ENCODE results near the gene GALNT17.
"Not testable (repeated sequence)": the region's sequence is repeated elsewhere in the genome, so short reads cannot be mapped to it uniquely, and the experiment has no call there.

The GALNT17 gene

GRCh38 chr7:71635849-71636248 is 503.9 kb downstream of the GALNT17 start:
- H3K36me3 ChIP-seq (ENCODE audit: control insufficient read depth in 2 of 2, insufficient read depth in 2 of 2, low read length in 2 of 2); H3K27me3 ChIP-seq (ENCODE audit: control insufficient read depth in 2 of 2, insufficient read depth in 2 of 2, low read length in 2 of 2); H3K27ac ChIP-seq (ENCODE audit: low read depth in 2 of 2, low read length in 2 of 2); H3K4me3 ChIP-seq (ENCODE audit: low read length in 2 of 2); H3K9me3 ChIP-seq (ENCODE audit: control insufficient read depth in 2 of 2, low read length in 2 of 2); H3K9ac ChIP-seq (ENCODE audit: low read depth in 1 of 2, low read length in 2 of 2); H3K4me1 ChIP-seq (ENCODE audit: control insufficient read depth in 2 of 2, insufficient read depth in 2 of 2, low read length in 2 of 2): not testable (repeated sequence)

GRCh38 chr7:71636329-71636728 is 504.4 kb downstream of the GALNT17 start:
- H3K27ac ChIP-seq (ENCODE audit: low read depth in 2 of 2, low read length in 2 of 2), result no peak overlapping the region

GRCh38 chr7:71637578-71637977 is 505.6 kb downstream of the GALNT17 start:
- H3K9me3 ChIP-seq (ENCODE audit: control insufficient read depth in 2 of 2, low read length in 2 of 2), result no peaks in the 10 kb centered on the region

More at GRCh38 chr7:71636329-71636728, 504.4 kb downstream of the GALNT17 start:
- H3K4me1 ChIP-seq (ENCODE audit: control insufficient read depth in 2 of 2, insufficient read depth in 2 of 2, low read length in 2 of 2), result no peaks in the 10 kb centered on the region
- H3K4me3 ChIP-seq (ENCODE audit: low read length in 2 of 2), result no peak overlapping the region
- no peaks in the 10 kb centered on the region for H3K9me3 ChIP-seq (ENCODE audit: control insufficient read depth in 2 of 2, low read length in 2 of 2)
- no peaks in the 10 kb centered on the region for H3K36me3 ChIP-seq (ENCODE audit: control insufficient read depth in 2 of 2, insufficient read depth in 2 of 2, low read length in 2 of 2)
- no peak overlapping the region for H3K9ac ChIP-seq (ENCODE audit: low read depth in 1 of 2, low read length in 2 of 2)
- no peaks in the 10 kb centered on the region for H3K27me3 ChIP-seq (ENCODE audit: control insufficient read depth in 2 of 2, insufficient read depth in 2 of 2, low read length in 2 of 2)

GRCh38 chr7:71638108-71638507 is 506.2 kb downstream of the GALNT17 start:
- Histone ChIP-seq H3K27me3 (ENCODE audit: control insufficient read depth in 2 of 2, insufficient read depth in 2 of 2, low read length in 2 of 2) (no peaks in the 10 kb centered on the region), H3K9ac (ENCODE audit: low read depth in 1 of 2, low read length in 2 of 2) (no peak overlapping the region), H3K36me3 (ENCODE audit: control insufficient read depth in 2 of 2, insufficient read depth in 2 of 2, low read length in 2 of 2) (no peaks in the 10 kb centered on the region), H3K4me3 (ENCODE audit: low read length in 2 of 2) (no peak overlapping the region), H3K9me3 (ENCODE audit: control insufficient read depth in 2 of 2, low read length in 2 of 2) (no peaks in the 10 kb centered on the region), H3K27ac (ENCODE audit: low read depth in 2 of 2, low read length in 2 of 2) (no peak overlapping the region), H3K4me1 (ENCODE audit: control insufficient read depth in 2 of 2, insufficient read depth in 2 of 2, low read length in 2 of 2) (no peaks in the 10 kb centered on the region)

More at GRCh38 chr7:71637578-71637977, 505.6 kb downstream of the GALNT17 start:
- Histone ChIP-seq H3K9ac (ENCODE audit: low read depth in 1 of 2, low read length in 2 of 2) (no peak overlapping the region), H3K36me3 (ENCODE audit: control insufficient read depth in 2 of 2, insufficient read depth in 2 of 2, low read length in 2 of 2) (no peaks in the 10 kb centered on the region), H3K27ac (ENCODE audit: low read depth in 2 of 2, low read length in 2 of 2) (no peak overlapping the region), H3K27me3 (ENCODE audit: control insufficient read depth in 2 of 2, insufficient read depth in 2 of 2, low read length in 2 of 2) (no peaks in the 10 kb centered on the region), H3K4me1 (ENCODE audit: control insufficient read depth in 2 of 2, insufficient read depth in 2 of 2, low read length in 2 of 2) (no peaks in the 10 kb centered on the region), H3K4me3 (ENCODE audit: low read length in 2 of 2) (no peak overlapping the region)

- Histone ChIP-seq H3K4me1 (ENCODE audit: control insufficient read depth in 2 of 2, insufficient read depth in 2 of 2, low read length in 2 of 2) (no peaks in the 10 kb centered on the region), H3K27me3 (ENCODE audit: control insufficient read depth in 2 of 2, insufficient read depth in 2 of 2, low read length in 2 of 2) (no peaks in the 10 kb centered on the region), H3K9me3 (ENCODE audit: control insufficient read depth in 2 of 2, low read length in 2 of 2) (no peaks in the 10 kb centered on the region), H3K4me3 (ENCODE audit: low read length in 2 of 2) (no peak overlapping the region), H3K36me3 (ENCODE audit: control insufficient read depth in 2 of 2, insufficient read depth in 2 of 2, low read length in 2 of 2) (no peaks in the 10 kb centered on the region), H3K9ac (ENCODE audit: low read depth in 1 of 2, low read length in 2 of 2) (no peak overlapping the region), H3K27ac (ENCODE audit: low read depth in 2 of 2, low read length in 2 of 2) (no peak overlapping the region)
Measured at GRCh38 chr7:71639382-71640085, 507.6 kb downstream of the GALNT17 start.

- not testable (repeated sequence) for H3K27ac ChIP-seq (ENCODE audit: low read depth in 2 of 2, low read length in 2 of 2); H3K36me3 ChIP-seq (ENCODE audit: control insufficient read depth in 2 of 2, insufficient read depth in 2 of 2, low read length in 2 of 2); H3K4me3 ChIP-seq (ENCODE audit: low read length in 2 of 2); H3K9me3 ChIP-seq (ENCODE audit: control insufficient read depth in 2 of 2, low read length in 2 of 2); H3K27me3 ChIP-seq (ENCODE audit: control insufficient read depth in 2 of 2, insufficient read depth in 2 of 2, low read length in 2 of 2); H3K9ac ChIP-seq (ENCODE audit: low read depth in 1 of 2, low read length in 2 of 2); H3K4me1 ChIP-seq (ENCODE audit: control insufficient read depth in 2 of 2, insufficient read depth in 2 of 2, low read length in 2 of 2)
Measured at GRCh38 chr7:71643031-71643430, 511.1 kb downstream of the GALNT17 start.

- Histone ChIP-seq H3K36me3 (ENCODE audit: control insufficient read depth in 2 of 2, insufficient read depth in 2 of 2, low read length in 2 of 2) (no peaks in the 10 kb centered on the region), H3K27ac (ENCODE audit: low read depth in 2 of 2, low read length in 2 of 2) (no peak overlapping the region), H3K27me3 (ENCODE audit: control insufficient read depth in 2 of 2, insufficient read depth in 2 of 2, low read length in 2 of 2) (no peaks in the 10 kb centered on the region), H3K4me3 (ENCODE audit: low read length in 2 of 2) (no peak overlapping the region), H3K9ac (ENCODE audit: low read depth in 1 of 2, low read length in 2 of 2) (no peak overlapping the region), H3K4me1 (ENCODE audit: control insufficient read depth in 2 of 2, insufficient read depth in 2 of 2, low read length in 2 of 2) (no peaks in the 10 kb centered on the region), H3K9me3 (ENCODE audit: control insufficient read depth in 2 of 2, low read length in 2 of 2) (peaks cover 4 to 6% of the 10 kb centered on the region in 2 donors)
Measured at GRCh38 chr7:71645836-71646235, 513.9 kb downstream of the GALNT17 start.

- no peak overlapping the region for H3K27ac ChIP-seq (ENCODE audit: low read depth in 2 of 2, low read length in 2 of 2)
- no peaks in the 10 kb centered on the region for H3K27me3 ChIP-seq (ENCODE audit: control insufficient read depth in 2 of 2, insufficient read depth in 2 of 2, low read length in 2 of 2)
- no peak overlapping the region for H3K9ac ChIP-seq (ENCODE audit: low read depth in 1 of 2, low read length in 2 of 2)
- H3K4me3 ChIP-seq (ENCODE audit: low read length in 2 of 2), result no peak overlapping the region
- H3K9me3 ChIP-seq (ENCODE audit: control insufficient read depth in 2 of 2, low read length in 2 of 2), result peaks cover 4 to 6% of the 10 kb centered on the region in 2 donors
- no peaks in the 10 kb centered on the region for H3K4me1 ChIP-seq (ENCODE audit: control insufficient read depth in 2 of 2, insufficient read depth in 2 of 2, low read length in 2 of 2)
- no peaks in the 10 kb centered on the region for H3K36me3 ChIP-seq (ENCODE audit: control insufficient read depth in 2 of 2, insufficient read depth in 2 of 2, low read length in 2 of 2)
Measured at GRCh38 chr7:71649812-71650211, 517.9 kb downstream of the GALNT17 start.

GRCh38 chr7:71650653-71651337 is 518.9 kb downstream of the GALNT17 start:
- no peak overlapping the region for H3K4me3 ChIP-seq (ENCODE audit: low read length in 2 of 2)
- H3K27ac ChIP-seq (ENCODE audit: low read depth in 2 of 2, low read length in 2 of 2), result no peak overlapping the region
- H3K27me3 ChIP-seq (ENCODE audit: control insufficient read depth in 2 of 2, insufficient read depth in 2 of 2, low read length in 2 of 2), result no peaks in the 10 kb centered on the region
- H3K4me1 ChIP-seq (ENCODE audit: control insufficient read depth in 2 of 2, insufficient read depth in 2 of 2, low read length in 2 of 2), result no peaks in the 10 kb centered on the region
- H3K9ac ChIP-seq (ENCODE audit: low read depth in 1 of 2, low read length in 2 of 2), result no peak overlapping the region
- peaks cover 4 to 6% of the 10 kb centered on the region in 2 donors for H3K9me3 ChIP-seq (ENCODE audit: control insufficient read depth in 2 of 2, low read length in 2 of 2)
- no peaks in the 10 kb centered on the region for H3K36me3 ChIP-seq (ENCODE audit: control insufficient read depth in 2 of 2, insufficient read depth in 2 of 2, low read length in 2 of 2)

- H3K4me3 ChIP-seq (ENCODE audit: low read length in 2 of 2), result no peak overlapping the region
- no peak overlapping the region for H3K9ac ChIP-seq (ENCODE audit: low read depth in 1 of 2, low read length in 2 of 2)
- no peaks in the 10 kb centered on the region for H3K27me3 ChIP-seq (ENCODE audit: control insufficient read depth in 2 of 2, insufficient read depth in 2 of 2, low read length in 2 of 2)
- peaks cover 4 to 6% of the 10 kb centered on the region in 2 donors for H3K9me3 ChIP-seq (ENCODE audit: control insufficient read depth in 2 of 2, low read length in 2 of 2)
- no peaks in the 10 kb centered on the region for H3K36me3 ChIP-seq (ENCODE audit: control insufficient read depth in 2 of 2, insufficient read depth in 2 of 2, low read length in 2 of 2)
- H3K4me1 ChIP-seq (ENCODE audit: control insufficient read depth in 2 of 2, insufficient read depth in 2 of 2, low read length in 2 of 2), result no peaks in the 10 kb centered on the region
- no peak overlapping the region for H3K27ac ChIP-seq (ENCODE audit: low read depth in 2 of 2, low read length in 2 of 2)
Measured at GRCh38 chr7:71652510-71652909, 520.6 kb downstream of the GALNT17 start.
